ENCODE data around the gene KIAA0825. TPM values are rescaled to one million over a fixed set of nuclear protein-coding genes. Genes with fewer than 3 reads are reported as not detected.

Gene KIAA0825
- total RNA-seq, 1 experiment from 2014 or later = 1.3 TPM

- no peak for TF ChIP-seq ZMAT4 (CRISPR knock-in tag; IDR thresholded peaks at IDR 0.05)
These were observed 343 bp downstream of the KIAA0825 start (continued) for GRCh38 chr5:94618029-94618492.

- peaks cover 43% of the 10 kb centered on the region for H3K4me1 Mint-ChIP-seq
These were observed 2.5 kb downstream of the KIAA0825 start for GRCh38 chr5:94615862-94616261.

More at GRCh38 chr5:94615862-94616261, 2.5 kb downstream of the KIAA0825 start:
- H3K4me3 Mint-ChIP-seq = no peak overlapping the region
- no peaks in the 10 kb centered on the region for H3K36me3 Mint-ChIP-seq
- ATAC-seq (no peak), DNase-seq (ENCODE audit: low spot score) (no peak)
- CTCF ChIA-PET = interaction anchor here (2.1 kb wide), 1 partner anchor 122 kb away, joined by 7 read pairs; no protein-coding TSS in a partner anchor
- no peaks in the 10 kb centered on the region for H3K9me3 Mint-ChIP-seq
- H3K27ac Mint-ChIP-seq = no peak overlapping the region
- TF ChIP-seq NR2C2 (CRISPR knock-in tag; IDR thresholded peaks at IDR 0.05) = no peak
- TF ChIP-seq HMGA2 (CRISPR knock-in tag; IDR thresholded peaks at IDR 0.05) = no peak
- no peak for TF ChIP-seq PRDM15 (CRISPR knock-in tag; IDR thresholded peaks at IDR 0.05)
- no peak for TF ChIP-seq FOXK1 (CRISPR knock-in tag; IDR thresholded peaks at IDR 0.05)
- TF ChIP-seq TEAD1 (CRISPR knock-in tag; IDR thresholded peaks at IDR 0.05) = no peak
- no peak for TF ChIP-seq ZNF317 (CRISPR knock-in tag; IDR thresholded peaks at IDR 0.05; ENCODE audit: borderline replicate concordance, low read depth)
- no peak for TF ChIP-seq ATF1 (CRISPR knock-in tag; IDR thresholded peaks at IDR 0.05)
- TF ChIP-seq ATF6 (CRISPR knock-in tag; IDR thresholded peaks at IDR 0.05) = no peak
- TF ChIP-seq, protein P1, sequence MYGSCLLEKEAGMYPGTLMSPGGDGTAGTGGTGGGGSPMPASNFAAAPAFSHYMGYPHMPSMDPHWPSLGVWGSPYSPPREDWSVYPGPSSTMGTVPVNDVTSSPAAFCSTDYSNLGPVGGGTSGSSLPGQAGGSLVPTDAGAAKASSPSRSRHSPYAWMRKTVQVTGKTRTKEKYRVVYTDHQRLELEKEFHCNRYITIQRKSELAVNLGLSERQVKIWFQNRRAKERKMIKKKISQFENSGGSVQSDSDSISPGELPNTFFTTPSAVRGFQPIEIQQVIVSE (CRISPR knock-in tag; IDR thresholded peaks at IDR 0.05; ENCODE audit: borderline replicate concordance) = no peak
- TF ChIP-seq NR3C1 (CRISPR knock-in tag; conservative IDR thresholded peaks at IDR 0.05; ENCODE audit: low read depth) = no peak
- no peak for TF ChIP-seq STAT6 (CRISPR knock-in tag; conservative IDR thresholded peaks at IDR 0.05; ENCODE audit: low read depth)
- TF ChIP-seq ZNF416 (CRISPR knock-in tag; IDR thresholded peaks at IDR 0.05) = no peak
- no peak for TF ChIP-seq ZNF423 (CRISPR knock-in tag; IDR thresholded peaks at IDR 0.05)
- no peak for TF ChIP-seq OVOL2 (CRISPR knock-in tag; IDR thresholded peaks at IDR 0.05; ENCODE audit: borderline replicate concordance)
- no peak for TF ChIP-seq ZNF263 (CRISPR knock-in tag; IDR thresholded peaks at IDR 0.05; ENCODE audit: low read depth)
- TF ChIP-seq JAZF1 (CRISPR knock-in tag; IDR thresholded peaks at IDR 0.05) = no peak
- TF ChIP-seq TEAD4 (CRISPR knock-in tag; IDR thresholded peaks at IDR 0.05) = no peak
- TF ChIP-seq, protein P2, sequence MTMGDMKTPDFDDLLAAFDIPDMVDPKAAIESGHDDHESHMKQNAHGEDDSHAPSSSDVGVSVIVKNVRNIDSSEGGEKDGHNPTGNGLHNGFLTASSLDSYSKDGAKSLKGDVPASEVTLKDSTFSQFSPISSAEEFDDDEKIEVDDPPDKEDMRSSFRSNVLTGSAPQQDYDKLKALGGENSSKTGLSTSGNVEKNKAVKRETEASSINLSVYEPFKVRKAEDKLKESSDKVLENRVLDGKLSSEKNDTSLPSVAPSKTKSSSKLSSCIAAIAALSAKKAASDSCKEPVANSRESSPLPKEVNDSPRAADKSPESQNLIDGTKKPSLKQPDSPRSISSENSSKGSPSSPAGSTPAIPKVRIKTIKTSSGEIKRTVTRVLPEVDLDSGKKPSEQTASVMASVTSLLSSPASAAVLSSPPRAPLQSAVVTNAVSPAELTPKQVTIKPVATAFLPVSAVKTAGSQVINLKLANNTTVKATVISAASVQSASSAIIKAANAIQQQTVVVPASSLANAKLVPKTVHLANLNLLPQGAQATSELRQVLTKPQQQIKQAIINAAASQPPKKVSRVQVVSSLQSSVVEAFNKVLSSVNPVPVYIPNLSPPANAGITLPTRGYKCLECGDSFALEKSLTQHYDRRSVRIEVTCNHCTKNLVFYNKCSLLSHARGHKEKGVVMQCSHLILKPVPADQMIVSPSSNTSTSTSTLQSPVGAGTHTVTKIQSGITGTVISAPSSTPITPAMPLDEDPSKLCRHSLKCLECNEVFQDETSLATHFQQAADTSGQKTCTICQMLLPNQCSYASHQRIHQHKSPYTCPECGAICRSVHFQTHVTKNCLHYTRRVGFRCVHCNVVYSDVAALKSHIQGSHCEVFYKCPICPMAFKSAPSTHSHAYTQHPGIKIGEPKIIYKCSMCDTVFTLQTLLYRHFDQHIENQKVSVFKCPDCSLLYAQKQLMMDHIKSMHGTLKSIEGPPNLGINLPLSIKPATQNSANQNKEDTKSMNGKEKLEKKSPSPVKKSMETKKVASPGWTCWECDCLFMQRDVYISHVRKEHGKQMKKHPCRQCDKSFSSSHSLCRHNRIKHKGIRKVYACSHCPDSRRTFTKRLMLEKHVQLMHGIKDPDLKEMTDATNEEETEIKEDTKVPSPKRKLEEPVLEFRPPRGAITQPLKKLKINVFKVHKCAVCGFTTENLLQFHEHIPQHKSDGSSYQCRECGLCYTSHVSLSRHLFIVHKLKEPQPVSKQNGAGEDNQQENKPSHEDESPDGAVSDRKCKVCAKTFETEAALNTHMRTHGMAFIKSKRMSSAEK (CRISPR knock-in tag; IDR thresholded peaks at IDR 0.05; ENCODE audit: borderline replicate concordance) = no peak
- POLR2A ChIA-PET = no interaction called here
- H3K27me3 Mint-ChIP-seq (ENCODE audit: low read depth) = no peaks in the 10 kb centered on the region
